Measurements from ENCODE around the gene SOX15. TPM values are rescaled to one million over a fixed set of nuclear protein-coding genes. Genes with fewer than 3 reads are reported as not detected.
A peak's percentile ranks its signal among the peaks of the same experiment; 100 is the strongest.
"Not testable (repeated sequence)": the region's sequence is repeated elsewhere in the genome, so short reads cannot be mapped to it uniquely, and the experiment has no call there.

Gene SOX15
- total RNA-seq, 1 donor from 2014 or later = 0.51 TPM

- Mint-ChIP-seq H3K27ac (no peak overlapping the region), H3K27me3 (ENCODE audit: insufficient read depth, low read depth) (peaks cover 4% of the 10 kb centered on the region), H3K9me3 (no peaks in the 10 kb centered on the region), H3K4me3 (no peak overlapping the region), H3K4me1 (peaks cover 34% of the 10 kb centered on the region), H3K36me3 (peaks cover 29% of the 10 kb centered on the region)
- no peak for DNase-seq (ENCODE audit: low spot score)
- TF ChIP-seq EZH2phosphoT487 (IDR thresholded peaks at IDR 0.05) (no peak), CTCF (IDR thresholded peaks at IDR 0.05) (no peak), EZH2 (IDR thresholded peaks at IDR 0.05) (no peak)
- no peaks in the 10 kb centered on the region for H3K9me3 ChIP-seq (ENCODE audit: low read depth)
- peaks cover 86% of the 10 kb centered on the region for H3K79me2 ChIP-seq (ENCODE audit: low read depth)
- peaks cover 12% of the 10 kb centered on the region for H3F3A ChIP-seq (ENCODE audit: low read depth)
- no peaks in the 10 kb centered on the region for H3K27me3 ChIP-seq
- H2AFZ ChIP-seq (replicated peaks) = no peak overlapping the region
- H3K9ac ChIP-seq = no peak overlapping the region
- H3K4me1 ChIP-seq = peaks cover 16% of the 10 kb centered on the region
- H3K36me3 ChIP-seq = peaks cover 6% of the 10 kb centered on the region
- H3K4me3 ChIP-seq = no peak overlapping the region
- peaks cover 79% of the 10 kb centered on the region for H4K20me1 ChIP-seq (ENCODE audit: low read depth)
- no peak overlapping the region for H3K4me2 ChIP-seq
- H3K27ac ChIP-seq = no peak overlapping the region
Observed at GRCh38 chr17:7610641-7611040, 20.7 kb upstream of the SOX15 start.

GRCh38 chr17:7606280-7606679 lies 16.4 kb upstream of the SOX15 start:
- Mint-ChIP-seq H3K4me1 (peaks cover 10% of the 10 kb centered on the region), H3K27me3 (ENCODE audit: insufficient read depth, low read depth) (no peaks in the 10 kb centered on the region), H3K9me3 (no peaks in the 10 kb centered on the region), H3K36me3 (peaks cover 44% of the 10 kb centered on the region), H3K27ac (no peak overlapping the region), H3K4me3 (no peak overlapping the region)
- Histone ChIP-seq H4K20me1 (ENCODE audit: low read depth) (peaks cover 58% of the 10 kb centered on the region), H3K27me3 (no peaks in the 10 kb centered on the region), H3K4me1 (no peaks in the 10 kb centered on the region), H3K9me3 (ENCODE audit: low read depth) (no peaks in the 10 kb centered on the region), H3F3A (ENCODE audit: low read depth) (no peaks in the 10 kb centered on the region), H3K27ac (no peak overlapping the region), H3K36me3 (peaks cover 6% of the 10 kb centered on the region), H3K4me2 (no peak overlapping the region), H3K4me3 (no peak overlapping the region), H2AFZ (replicated peaks) (no peak overlapping the region), H3K9ac (no peak overlapping the region), H3K79me2 (ENCODE audit: low read depth) (peaks cover 54% of the 10 kb centered on the region)
- DNase-seq (ENCODE audit: low spot score) = no peak
- no peak for TF ChIP-seq EZH2phosphoT487 (IDR thresholded peaks at IDR 0.05)
- TF ChIP-seq EZH2 (IDR thresholded peaks at IDR 0.05) = no peak
- no peak for TF ChIP-seq CTCF (IDR thresholded peaks at IDR 0.05)

- not testable (repeated sequence) for H3K9me3 ChIP-seq (ENCODE audit: low read depth); H3K79me2 ChIP-seq (ENCODE audit: low read depth); H3K36me3 ChIP-seq; H3K4me3 ChIP-seq; DNase-seq (ENCODE audit: low spot score); H3K4me2 ChIP-seq; H3K27ac ChIP-seq; H3K9me3 Mint-ChIP-seq; H4K20me1 ChIP-seq (ENCODE audit: low read depth); H3K4me1 Mint-ChIP-seq; H3K9ac ChIP-seq; H2AFZ ChIP-seq (replicated peaks); H3K27me3 ChIP-seq; H3K27ac Mint-ChIP-seq; H3K4me3 Mint-ChIP-seq; H3K27me3 Mint-ChIP-seq (ENCODE audit: insufficient read depth, low read depth)
- H3K36me3 Mint-ChIP-seq = peaks cover 45% of the 10 kb centered on the region
- H3F3A ChIP-seq (ENCODE audit: low read depth) = peaks cover 22% of the 10 kb centered on the region
- H3K4me1 ChIP-seq = peaks cover 10% of the 10 kb centered on the region
Observed at GRCh38 chr17:7597561-7597960, 7.7 kb upstream of the SOX15 start.

GRCh38 chr17:7593296-7593695 lies 3.4 kb upstream of the SOX15 start:
- no peaks in the 10 kb centered on the region for H3K27me3 ChIP-seq
- peaks cover 64% of the 10 kb centered on the region for H3F3A ChIP-seq (ENCODE audit: low read depth)
- H3K9ac ChIP-seq = no peak overlapping the region
- no peaks in the 10 kb centered on the region for H3K9me3 ChIP-seq (ENCODE audit: low read depth)
- Mint-ChIP-seq H3K27me3 (ENCODE audit: insufficient read depth, low read depth) (peaks cover 12% of the 10 kb centered on the region), H3K4me3 (peak overlapping the region; percentile 47), H3K36me3 (peaks cover 43% of the 10 kb centered on the region), H3K27ac (peak overlapping the region; percentile 46), H3K9me3 (no peaks in the 10 kb centered on the region), H3K4me1 (peaks cover 10% of the 10 kb centered on the region)
- no peak overlapping the region for H2AFZ ChIP-seq (replicated peaks)
- H4K20me1 ChIP-seq (ENCODE audit: low read depth) = peaks cover 5% of the 10 kb centered on the region
- H3K4me2 ChIP-seq = no peak overlapping the region
- peaks cover 3% of the 10 kb centered on the region for H3K36me3 ChIP-seq
- H3K4me3 ChIP-seq = no peak overlapping the region
- H3K4me1 ChIP-seq = peaks cover 40% of the 10 kb centered on the region
- peak overlapping the region; percentile 99 for H3K27ac ChIP-seq
- DNase-seq (ENCODE audit: low spot score) = no peak
- TF ChIP-seq EZH2 (IDR thresholded peaks at IDR 0.05) (no peak), EZH2phosphoT487 (IDR thresholded peaks at IDR 0.05) (no peak), CTCF (IDR thresholded peaks at IDR 0.05) (no peak)
- H3K79me2 ChIP-seq (ENCODE audit: low read depth) = peaks cover 8% of the 10 kb centered on the region

Measured in neural progenitor cell (in vitro differentiated cells).